ENCODE results near the gene APOBEC3A.

DNA sequence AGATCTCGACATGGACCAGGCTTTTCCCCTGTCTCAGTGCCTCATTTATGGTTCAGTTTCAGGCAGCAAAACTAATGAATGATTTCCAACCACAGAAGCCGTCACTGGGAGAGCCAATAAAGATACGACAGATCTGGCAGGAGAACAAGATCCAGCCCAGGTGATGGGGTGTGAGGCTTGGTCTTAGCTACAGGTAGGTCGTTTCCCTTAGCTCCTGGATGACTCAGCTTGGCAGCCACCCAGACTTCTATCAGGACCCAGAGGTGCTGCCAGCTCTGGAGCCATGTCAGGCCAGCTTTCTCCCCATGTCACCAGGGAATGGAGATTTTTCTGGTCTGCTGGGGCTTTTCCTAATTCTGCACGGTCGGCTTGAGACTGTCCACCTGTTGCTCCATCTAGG, 36.3 kb upstream of the APOBEC3A start:
- TF ChIP-seq ESRRG (CRISPR knock-in tag; IDR thresholded peaks at IDR 0.05) (no peak), RARB (CRISPR knock-in tag; IDR thresholded peaks at IDR 0.05) (no peak), ZNF565 (CRISPR knock-in tag; conservative IDR thresholded peaks at IDR 0.05; ENCODE audit: low read depth) (no peak), GLIS3 (CRISPR knock-in tag; IDR thresholded peaks at IDR 0.05) (no peak)
- TF ChIP-seq, protein P1, sequence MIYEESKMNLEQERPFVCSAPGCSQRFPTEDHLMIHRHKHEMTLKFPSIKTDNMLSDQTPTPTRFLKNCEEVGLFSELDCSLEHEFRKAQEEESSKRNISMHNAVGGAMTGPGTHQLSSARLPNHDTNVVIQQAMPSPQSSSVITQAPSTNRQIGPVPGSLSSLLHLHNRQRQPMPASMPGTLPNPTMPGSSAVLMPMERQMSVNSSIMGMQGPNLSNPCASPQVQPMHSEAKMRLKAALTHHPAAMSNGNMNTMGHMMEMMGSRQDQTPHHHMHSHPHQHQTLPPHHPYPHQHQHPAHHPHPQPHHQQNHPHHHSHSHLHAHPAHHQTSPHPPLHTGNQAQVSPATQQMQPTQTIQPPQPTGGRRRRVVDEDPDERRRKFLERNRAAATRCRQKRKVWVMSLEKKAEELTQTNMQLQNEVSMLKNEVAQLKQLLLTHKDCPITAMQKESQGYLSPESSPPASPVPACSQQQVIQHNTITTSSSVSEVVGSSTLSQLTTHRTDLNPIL (CRISPR knock-in tag; IDR thresholded peaks at IDR 0.05; ENCODE audit: low read depth): no peak
- TF ChIP-seq, protein P2, sequence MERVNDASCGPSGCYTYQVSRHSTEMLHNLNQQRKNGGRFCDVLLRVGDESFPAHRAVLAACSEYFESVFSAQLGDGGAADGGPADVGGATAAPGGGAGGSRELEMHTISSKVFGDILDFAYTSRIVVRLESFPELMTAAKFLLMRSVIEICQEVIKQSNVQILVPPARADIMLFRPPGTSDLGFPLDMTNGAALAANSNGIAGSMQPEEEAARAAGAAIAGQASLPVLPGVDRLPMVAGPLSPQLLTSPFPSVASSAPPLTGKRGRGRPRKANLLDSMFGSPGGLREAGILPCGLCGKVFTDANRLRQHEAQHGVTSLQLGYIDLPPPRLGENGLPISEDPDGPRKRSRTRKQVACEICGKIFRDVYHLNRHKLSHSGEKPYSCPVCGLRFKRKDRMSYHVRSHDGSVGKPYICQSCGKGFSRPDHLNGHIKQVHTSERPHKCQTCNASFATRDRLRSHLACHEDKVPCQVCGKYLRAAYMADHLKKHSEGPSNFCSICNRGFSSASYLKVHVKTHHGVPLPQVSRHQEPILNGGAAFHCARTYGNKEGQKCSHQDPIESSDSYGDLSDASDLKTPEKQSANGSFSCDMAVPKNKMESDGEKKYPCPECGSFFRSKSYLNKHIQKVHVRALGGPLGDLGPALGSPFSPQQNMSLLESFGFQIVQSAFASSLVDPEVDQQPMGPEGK (CRISPR knock-in tag; IDR thresholded peaks at IDR 0.05; ENCODE audit: borderline replicate concordance): no peak

Measured in SK-N-SH treated with all-trans-retinoic acid at 6 μM for 48 hours (cell line).